HCT116 (cell line): ENCODE results near the gene AGBL3. TPM values are rescaled to one million over a fixed set of nuclear protein-coding genes. Genes with fewer than 3 reads are reported as not detected.

Source experiments
- ELF1 ChIP-seq: IDR thresholded peaks from 2 replicates; pipeline ENCODE4 v1.6.1; 2012; ENCODE audit warnings: low read depth, borderline replicate concordance
- YY1 ChIP-seq: IDR thresholded peaks from 2 replicates; pipeline ENCODE4 v1.6.1; 2011; ENCODE audit warnings: low read length, low read depth, moderate library complexity, mild to moderate bottlenecking; ENCODE audit not compliant: insufficient replicate concordance; ENCODE audit errors: extremely low read depth
- ZBTB33 ChIP-seq: IDR thresholded peaks from 2 replicates; pipeline ENCODE4 v1.6.1; 2011; ENCODE audit warnings: mild to moderate bottlenecking, low read length, moderate library complexity; ENCODE audit not compliant: insufficient replicate concordance; ENCODE audit errors: extremely low read depth
- total RNA-seq: library from RNA; stranded (reverse); gene quantifications from one replicate; pipeline ENCODE4 v1.2.1, GENCODE V29; 2021; ENCODE audit not compliant: unreplicated experiment

Gene AGBL3
- total RNA-seq, 1 experiment from 2014 or later, result 1.9 TPM

GRCh38 chr7:135184254-135184841 is 198.0 kb downstream of the AGBL3 start (continued):
- TF ChIP-seq ELF1 (no peak), ZBTB33 (no peak), YY1 (no peak)

Other genes with a start within 250 kb of the AGBL3 start
- gene CALD1, start 206.9 kb upstream of the AGBL3 start, total RNA-seq, result 66.8 TPM
- not detected for gene TMEM140, start 161.6 kb downstream of the AGBL3 start, total RNA-seq
- gene CYREN, start 184.2 kb downstream of the AGBL3 start, total RNA-seq, result 54.5 TPM
- gene WDR91, start 225.0 kb downstream of the AGBL3 start, total RNA-seq, result 10.1 TPM
- not detected for gene STRA8, start 247.3 kb downstream of the AGBL3 start, total RNA-seq